GM21360 (cell line): ENCODE data around the gene AKAIN1.

Experiments used
- ATAC-seq: cut with Tn5 transposase; IDR thresholded peaks from one replicate; pipeline ENCODE4 v1.9.1; 2021; ENCODE audit warnings: mild to moderate bottlenecking, moderate library complexity; ENCODE audit not compliant: unreplicated experiment

Gene AKAIN1

DNA sequence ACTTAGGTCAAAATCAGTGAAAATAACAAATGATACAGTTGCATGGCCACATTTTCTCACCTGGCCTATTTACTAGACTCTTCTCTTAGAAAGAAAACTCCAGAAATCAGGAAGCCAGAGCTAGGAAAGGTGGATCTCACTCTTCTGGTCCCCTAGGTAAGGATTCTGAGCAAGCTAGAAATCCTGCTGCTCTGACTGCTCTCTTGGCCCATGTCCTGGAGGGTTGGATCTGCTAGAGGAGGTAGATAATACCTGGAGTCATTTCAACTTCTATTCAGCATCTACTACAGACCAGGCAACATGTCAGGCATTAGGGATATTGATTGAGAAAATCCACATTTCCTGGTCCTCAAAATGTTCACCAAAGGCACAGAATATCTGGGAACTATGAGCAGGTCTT is 34.9 kb downstream of the AKAIN1 start:
- ATAC-seq, result no peak

DNA sequence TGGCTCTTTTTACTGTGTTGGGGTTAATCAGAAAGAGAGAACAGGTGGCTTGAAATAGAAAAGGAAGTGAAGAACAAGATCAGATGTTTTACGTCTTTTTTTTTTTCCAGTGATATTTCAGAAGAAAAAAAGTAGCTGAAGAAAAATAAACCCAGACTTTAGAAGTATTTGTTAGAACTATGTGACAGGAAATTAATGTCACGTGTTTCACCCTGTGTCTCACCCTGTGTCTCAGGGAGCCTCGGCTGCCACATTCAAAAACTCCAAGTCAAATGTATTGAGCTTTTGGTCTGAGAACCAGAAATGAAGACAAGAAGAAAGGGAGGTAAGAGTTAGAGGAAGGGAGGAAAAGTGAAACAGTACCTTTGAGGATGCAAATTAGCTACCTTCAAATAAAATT is 38.0 kb downstream of the AKAIN1 start:
- ATAC-seq, result no peak

DNA sequence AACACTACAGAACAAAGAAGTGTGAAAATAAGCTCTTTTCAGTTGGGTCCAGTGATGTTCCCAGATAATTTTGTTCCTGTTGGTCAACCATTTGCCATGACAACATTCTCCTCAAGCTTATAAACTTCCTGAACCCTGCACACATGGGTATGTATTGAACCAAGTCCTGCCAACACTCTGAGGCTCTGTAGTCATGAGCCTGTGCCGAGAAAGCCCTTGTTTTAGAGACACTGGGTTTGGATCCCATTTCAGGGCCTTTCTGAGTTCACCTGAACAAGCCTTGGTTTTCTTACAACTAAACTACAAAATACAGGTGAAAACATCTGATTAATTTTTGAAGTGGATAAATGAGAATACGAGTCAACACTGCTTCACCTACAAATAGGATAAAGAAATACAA is 38.5 kb downstream of the AKAIN1 start:
- no peak for ATAC-seq

DNA sequence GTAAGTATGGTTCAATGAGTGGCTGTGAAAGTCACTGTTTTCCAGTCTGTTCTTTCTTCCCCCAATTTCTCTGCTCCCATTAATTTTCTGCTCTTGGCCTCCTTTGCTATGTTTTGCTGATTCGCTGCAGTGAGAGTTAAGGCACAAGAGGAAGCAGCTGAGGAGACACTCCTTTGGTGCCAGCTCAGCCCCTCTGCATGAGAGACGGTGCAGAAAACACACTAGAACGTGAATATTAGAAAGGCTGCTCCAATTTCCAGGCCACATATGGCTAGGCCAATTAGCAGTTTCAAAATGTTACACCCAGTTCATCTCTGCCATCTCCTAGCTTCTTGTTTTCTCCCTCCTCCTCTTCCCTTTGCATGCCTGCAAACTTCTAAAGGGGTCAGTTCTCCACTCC is 38.9 kb downstream of the AKAIN1 start:
- ATAC-seq, result no peak

DNA sequence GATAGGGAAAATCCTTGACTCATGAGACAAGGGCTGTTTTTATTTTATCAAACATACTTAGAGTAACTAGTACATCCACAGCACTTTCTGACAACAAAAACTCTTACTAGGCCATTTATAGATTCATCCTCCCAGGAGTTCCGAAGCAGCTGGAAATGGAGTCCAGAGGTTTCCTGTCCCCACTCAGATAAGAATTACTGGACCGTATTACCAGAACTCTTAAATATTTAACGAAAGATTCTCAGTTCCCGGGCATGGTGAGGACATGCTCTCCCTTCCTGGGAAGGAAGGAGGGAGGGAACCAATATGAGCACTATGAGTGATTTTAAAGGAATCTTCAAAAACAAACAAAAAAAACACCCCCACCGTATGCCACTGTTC is 41.2 kb downstream of the AKAIN1 start:
- no peak for ATAC-seq

DNA sequence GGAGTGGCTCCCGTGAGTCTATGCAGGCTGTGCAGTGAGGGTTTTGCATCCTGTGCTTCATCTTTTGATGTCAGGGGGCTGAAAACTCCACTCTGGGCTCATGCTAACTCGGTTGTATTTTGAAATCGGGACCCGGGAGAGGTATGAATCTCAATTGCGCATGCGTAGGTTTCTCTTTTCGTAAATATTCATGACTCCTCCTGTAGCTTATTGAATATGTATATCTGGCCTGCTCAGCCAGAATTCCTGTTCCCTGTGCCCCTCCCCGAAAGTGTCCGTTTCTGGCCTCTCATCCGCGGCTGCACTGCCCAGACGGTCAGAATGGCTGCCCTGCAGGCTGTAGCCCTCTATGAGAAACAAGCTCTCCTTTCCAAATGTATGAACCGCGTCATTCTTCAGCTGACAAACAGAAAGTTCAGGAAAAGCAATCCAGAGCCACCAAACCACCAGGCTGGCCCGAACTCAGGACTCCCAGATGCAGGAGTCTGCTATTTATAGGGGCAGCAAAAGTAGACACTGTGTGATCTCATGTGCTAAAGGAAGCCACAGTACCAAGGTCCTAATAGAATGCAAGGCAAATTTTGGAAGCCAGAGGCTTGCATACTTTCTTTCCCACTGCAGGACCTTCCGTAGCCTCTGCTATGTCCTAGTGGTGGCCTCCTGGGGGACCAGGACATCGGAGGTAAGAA is 41.7 kb downstream of the AKAIN1 start:
- ATAC-seq, result no peak

DNA sequence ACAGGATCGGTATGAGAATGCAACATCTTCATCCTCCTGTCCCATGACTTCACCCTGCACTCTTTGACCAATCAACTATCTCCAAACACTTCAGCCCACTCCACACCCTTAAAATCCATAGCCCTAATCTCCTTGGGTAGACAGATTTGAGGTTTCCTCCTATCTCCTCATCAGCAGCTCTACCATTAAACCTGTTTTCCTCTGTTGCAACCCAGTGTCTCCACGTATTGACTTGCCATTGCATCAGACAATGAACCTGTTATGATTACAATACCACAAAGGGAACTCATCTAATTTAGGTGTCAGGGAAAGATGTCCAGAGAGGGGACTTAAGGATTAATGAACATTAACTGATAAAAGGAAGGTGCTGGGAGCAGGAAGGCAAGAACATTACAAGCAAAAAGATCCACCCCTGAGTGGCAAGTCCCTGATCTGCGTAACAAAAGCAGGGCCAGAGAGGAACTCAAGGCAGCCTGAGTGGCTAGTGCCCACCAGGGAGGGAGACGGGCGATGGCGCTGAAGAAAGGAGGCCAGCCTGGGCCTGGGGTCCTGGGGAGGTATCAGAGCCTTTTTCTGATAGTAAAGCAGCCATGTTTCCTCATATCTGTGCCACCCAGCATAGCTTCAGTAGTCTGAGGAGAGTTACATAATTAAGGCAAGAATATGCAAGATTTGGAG is 44.6 kb downstream of the AKAIN1 start:
- ATAC-seq, result no peak

DNA sequence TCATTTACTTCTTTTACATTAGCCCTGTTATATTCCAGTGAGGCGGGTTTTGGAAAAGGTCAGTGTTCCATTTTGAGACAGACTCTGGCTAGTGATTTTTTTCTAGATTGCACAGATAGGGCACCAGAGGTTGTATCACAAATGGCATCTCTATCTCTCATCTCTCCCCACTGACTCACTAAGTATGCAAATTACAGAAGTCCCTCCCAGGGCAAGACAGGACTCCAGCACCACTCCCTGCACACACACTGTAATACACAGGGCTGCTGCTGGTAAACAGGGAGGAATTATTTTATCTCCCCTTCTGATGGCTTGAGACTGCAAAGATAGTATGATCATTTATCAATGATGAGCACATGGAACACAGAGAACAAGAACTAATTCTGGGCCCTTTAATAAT is 46.2 kb downstream of the AKAIN1 start:
- no peak for ATAC-seq

DNA sequence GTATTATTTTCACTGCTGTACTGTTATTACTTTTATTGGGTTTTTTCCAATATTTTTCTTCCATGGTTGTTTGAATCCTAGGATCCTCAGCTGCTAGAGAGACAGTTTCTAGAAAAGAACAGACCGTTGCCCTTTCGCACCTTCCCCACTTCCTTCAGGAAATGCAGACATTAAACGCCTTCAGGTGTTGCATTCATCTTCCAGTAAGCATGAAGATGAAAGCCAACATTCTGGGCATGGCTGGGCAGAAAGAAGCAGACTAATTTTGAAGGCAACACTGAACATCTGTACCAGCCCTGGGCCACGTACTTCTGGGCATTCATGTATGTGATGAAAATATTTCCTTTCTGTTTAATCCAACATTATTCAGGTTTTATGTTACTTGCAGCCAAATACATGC is 51.0 kb downstream of the AKAIN1 start:
- ATAC-seq, result no peak

DNA sequence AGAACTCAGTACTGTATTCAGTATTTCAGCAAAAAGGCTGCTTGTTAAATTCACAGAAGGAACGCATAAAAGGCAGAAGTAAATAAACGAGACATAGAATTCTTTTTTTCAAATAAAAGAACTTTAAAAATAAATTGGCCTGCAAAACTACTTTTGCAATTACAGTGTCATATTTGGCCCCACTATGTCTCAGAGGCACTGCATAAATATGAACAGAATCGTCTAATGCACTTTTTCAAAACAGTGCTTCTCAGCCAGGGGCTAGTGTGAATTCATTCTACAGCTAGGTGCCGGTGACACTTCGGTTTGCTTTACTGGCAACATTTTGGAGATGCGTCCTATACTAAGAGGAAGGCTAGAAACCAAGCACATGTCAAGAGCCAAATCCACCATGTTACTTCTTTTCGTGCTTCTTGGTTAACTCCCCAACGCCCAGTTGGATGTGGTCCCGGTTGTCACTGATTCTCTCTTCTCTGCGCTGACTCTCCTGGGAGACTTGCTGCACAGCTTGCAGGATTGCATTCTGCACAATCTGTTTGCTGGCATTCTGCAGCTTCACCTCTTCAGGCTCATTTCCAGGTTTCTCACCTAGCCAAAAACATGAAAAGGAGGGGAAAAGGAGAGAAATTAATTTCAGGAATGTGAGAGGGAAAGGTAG is 51.8 kb downstream of the AKAIN1 start:
- ATAC-seq, result no peak

DNA sequence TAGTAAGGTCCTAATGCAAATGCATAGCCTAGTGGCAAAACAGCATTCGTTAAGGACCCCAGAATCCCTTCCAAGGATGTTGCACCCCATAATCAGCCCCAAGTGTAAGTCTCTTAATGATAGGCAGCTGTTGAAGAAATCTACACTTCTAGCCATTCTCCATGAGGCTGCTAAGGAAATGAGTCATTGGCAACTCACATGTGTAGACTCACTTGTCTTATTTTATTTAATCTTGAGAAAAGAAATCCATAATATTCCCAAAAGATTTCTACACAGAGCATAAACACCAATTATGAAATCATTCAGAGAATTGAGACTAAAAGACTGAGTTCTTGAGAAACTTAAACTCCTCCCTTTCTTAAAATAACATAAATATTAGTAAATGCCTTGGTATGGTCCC is 52.4 kb downstream of the AKAIN1 start:
- no peak for ATAC-seq

DNA sequence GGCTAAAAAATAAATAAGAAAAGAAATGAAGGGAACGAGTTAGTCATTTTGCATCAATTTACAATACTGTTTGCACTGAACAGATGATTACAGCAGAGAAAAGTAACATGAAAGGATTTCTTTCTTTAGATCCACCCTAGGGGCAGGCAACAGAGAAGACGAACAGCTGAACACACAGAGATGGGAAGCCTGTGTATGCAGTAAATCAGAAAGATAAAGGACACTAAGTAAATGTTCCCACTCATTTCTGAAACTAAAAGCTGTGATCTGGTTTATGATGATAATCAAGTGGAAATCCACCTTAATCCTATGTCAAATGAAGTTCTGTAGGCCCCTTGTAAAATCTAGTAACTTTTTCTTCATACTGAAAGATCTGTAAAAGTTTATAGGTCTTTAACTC is 54.2 kb downstream of the AKAIN1 start:
- ATAC-seq, result no peak

DNA sequence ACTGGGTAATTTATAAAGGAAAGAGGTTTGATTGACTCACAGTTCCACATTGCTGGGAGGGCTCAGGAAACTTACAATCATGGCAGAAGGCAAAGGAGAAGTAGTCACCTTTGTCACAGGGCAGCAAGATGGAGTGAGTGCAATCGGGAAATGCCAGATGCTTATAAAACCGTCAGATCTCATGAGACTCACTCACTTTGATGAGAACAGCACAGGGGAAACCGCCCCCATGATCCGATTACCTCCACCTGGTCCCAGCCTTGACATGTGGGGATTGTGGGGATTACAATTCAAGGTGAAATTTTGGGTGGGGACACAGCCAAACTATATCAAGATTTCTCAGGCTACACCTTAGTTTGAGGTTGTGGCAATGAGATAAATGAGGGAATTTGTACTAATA is 54.9 kb downstream of the AKAIN1 start:
- ATAC-seq, result no peak

DNA sequence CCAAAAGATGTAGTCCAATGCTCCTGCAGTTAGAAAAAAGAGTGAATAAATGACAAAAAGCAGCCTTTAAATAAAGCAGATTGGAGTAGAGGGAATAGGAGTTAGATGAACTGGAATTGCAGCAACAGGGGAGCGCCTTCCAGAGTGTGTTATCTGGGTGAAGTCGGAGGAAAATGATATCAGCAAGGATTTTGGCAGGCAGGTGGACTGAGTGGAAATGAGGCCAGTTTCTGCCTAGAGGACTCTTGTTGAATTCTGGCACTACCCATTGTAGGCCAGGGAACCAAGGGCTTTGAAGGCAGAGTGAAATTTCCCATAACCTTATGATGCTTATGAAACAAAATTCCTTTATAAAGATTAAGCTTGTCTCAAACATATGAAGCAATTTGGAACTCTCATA is 59.8 kb downstream of the AKAIN1 start:
- ATAC-seq, result no peak

DNA sequence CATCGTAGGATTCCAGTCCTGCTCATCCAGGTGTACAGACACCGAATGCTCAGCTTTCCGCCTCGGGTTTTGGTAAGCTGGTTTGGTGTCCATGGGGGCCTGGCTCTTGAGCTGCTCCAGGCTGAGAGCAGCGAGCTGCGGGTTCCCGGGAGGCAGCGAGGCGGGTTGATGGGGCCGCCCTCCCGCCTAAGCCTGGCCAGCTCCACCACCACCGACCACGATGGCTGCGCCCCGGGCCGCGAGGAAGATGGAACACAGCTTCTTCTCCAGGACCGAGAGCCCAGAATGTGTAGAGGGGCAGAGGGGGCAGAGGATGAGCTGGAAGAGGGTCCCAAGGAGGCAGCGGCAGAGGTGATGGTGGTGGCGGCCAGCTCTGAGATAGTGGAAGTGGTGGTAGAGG is 64.1 kb downstream of the AKAIN1 start:
- ATAC-seq, result no peak

DNA sequence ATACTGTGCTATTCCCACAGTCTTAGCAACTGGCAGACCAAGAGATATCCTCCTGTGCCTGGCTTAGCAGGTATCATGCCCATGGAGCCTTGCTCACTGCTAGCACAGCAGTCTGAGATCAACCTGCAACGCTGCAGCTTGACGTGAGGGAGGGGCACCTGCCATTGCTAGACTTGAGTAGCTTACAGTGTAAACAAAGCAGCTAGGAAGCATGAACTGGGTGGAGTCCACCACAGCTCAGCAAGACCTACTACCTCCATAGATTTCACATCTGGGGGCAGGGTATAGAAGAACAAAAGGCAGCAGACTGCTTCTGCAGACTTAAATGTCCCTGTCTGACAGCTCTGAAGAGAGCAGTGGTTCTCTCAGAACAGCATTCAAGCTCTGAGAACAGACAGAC is 74.8 kb downstream of the AKAIN1 start:
- ATAC-seq, result no peak

DNA sequence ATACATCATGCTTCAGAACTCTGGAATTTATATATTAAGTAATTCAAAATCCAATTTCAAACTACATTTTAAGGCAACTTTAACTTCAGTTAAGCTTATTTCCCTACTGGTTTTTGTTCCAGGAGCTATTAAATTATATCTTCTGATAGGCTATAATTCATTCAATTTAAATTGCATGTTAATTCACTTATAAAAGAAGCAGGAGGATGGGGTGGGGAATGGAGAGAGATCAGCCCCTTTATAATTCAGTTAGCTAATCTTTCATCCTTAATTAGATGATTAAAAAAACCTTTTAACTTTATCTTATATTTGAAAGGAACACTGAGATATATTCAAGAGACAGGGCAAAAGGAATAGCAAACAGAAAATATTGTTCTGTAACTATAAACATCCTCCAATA is 86.8 kb downstream of the AKAIN1 start:
- no peak for ATAC-seq

DNA sequence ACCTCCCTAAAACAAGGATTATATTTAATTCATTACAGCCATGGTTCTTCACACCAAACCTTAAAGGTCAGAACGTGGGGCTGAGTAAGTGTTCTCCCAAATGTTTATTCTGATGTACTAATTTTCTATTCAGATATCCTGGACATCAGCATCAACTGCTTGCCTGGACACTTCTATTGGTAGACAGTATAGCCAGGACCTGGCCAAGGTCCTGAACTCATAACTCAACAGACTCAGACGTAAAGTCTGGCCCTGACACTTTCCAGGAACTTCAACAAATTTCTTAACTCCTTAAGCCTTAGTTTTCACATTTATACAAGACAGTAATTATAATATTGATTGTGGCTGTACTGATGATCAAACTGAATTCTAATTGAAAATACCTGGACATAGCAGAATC is 89.1 kb downstream of the AKAIN1 start:
- no peak for ATAC-seq

DNA sequence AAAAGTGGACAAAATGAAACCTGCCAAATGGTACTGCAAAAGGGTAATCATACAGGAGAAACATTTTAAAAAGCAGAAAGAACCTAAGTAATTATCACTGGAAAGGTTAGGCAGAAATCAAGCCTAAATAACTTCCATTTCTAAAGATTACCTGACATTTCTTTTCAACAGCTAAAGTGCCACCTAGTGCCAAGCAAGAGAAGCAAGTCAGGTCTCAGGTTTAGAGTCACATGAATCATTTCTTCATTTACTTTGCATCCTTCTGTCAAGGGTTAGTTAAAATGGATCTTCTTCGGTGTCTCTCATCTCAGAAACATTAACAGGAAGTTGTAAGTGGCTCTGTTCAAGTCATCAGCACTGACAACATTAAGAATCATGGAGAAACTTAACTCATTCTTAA is 90.3 kb downstream of the AKAIN1 start:
- ATAC-seq, result no peak

DNA sequence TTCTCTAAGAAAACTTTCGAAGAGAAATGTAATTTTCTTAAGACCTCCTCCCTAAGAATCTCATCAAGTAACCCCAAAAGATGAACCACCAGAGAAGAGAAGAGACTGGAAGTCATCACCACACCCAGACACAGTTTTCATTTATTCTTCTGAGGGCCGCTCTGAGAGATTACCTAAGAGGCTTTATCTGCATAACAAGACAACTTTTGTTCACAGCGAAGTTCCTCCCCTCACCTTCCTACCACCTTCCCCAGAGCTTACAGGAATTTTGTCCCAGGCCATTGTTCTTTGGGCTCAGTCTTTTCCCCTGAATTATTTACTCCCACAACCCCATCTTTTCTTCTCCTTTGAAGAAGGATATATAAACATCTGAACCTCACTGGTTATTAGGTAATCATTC is 92.8 kb downstream of the AKAIN1 start:
- no peak for ATAC-seq

DNA sequence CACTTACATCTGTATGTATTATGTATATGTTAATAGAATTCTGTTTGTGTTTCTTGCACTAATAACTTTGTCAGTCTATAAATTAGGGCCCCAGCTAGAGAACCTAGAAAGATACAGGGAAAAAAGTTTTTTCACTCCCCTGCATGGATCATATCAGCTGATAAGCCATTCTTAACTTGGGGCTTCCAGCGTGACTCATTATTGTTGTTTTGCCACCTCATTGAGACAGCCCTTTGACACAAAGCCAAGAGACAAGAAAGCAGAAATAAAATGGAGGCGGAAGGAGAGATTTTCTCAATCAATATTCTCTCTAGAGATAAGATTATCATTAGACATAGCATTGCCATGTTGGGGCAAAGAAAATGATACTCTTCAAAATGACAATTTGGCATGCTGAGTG is 93.4 kb downstream of the AKAIN1 start:
- ATAC-seq, result no peak

DNA sequence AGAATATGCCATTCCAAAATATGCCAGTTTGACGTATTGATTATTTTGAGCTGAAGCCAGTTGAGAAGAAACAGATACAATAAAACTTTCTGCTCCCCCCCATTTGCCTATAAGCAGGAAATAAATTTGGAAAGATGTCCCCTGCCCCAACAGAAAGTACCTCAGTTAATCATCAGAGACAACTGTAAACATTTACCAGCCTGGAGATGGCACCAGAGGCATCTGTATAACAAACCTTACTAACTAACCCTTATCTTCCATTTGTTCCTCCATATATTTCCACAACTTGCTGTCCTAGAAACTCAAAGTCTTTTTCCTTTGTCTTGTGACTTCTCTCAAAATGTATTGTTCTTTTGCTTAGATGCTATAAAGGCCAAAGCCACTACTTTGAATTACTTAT is 93.8 kb downstream of the AKAIN1 start:
- ATAC-seq, result no peak
